Measurements from ENCODE around the gene COMMD2. TPM values are rescaled to one million over a fixed set of nuclear protein-coding genes. Genes with fewer than 3 reads are reported as not detected.
A peak's percentile ranks its signal among the peaks of the same experiment; 100 is the strongest.

COMMD2 gene
- total RNA-seq (2014; rRNA removed; shearing (Covaris generic)) (30.1 and 33.8 TPM in 2 replicates), polyA plus RNA-seq (2016; fragmentation: Nextera tagmentation; extraction: Ambion mirVana) (69.3 and 71.0 TPM in 2 replicates)

GRCh38 chr3:149752051-149752787 is at the start of gene COMMD2:
COMMD2 (minus strand) TSS chr3:149752489; CDS start chr3:149752444, 45 bp downstream.
- H3K9ac ChIP-seq: peak within 1 kb of the TSS; percentile 79
- no peaks in the 10 kb centered on the region for H4K20me1 ChIP-seq (ENCODE audit: insufficient read depth)
- peak; percentile 95 for DNase-seq
- no peaks in the 10 kb centered on the region for H3K9me3 ChIP-seq (ENCODE audit: low read depth)
- in situ Hi-C loops (cut with MboI): loop anchor here (25.0 kb wide), 1 partner anchor 460 kb away; no protein-coding TSS in a partner anchor
- H3K4me1 ChIP-seq (ENCODE audit: insufficient read depth): peaks cover 9% of the 10 kb centered on the region
- H3F3A ChIP-seq (ENCODE audit: insufficient read depth): no peaks in the 10 kb centered on the region
- peak within 1 kb of the TSS; percentile 97 for H3K4me2 ChIP-seq (ENCODE audit: unreplicated experiment)
- H3K4me3 ChIP-seq: peak within 1 kb of the TSS; percentile 76
- 0 to 2% methylated on average over 50 to 52 of the region's 52 CpGs for WGBS, 2 experiments (ENCODE audit: low coverage in 1 of 2, low lambda C conversion rate in 2 of 2, missing lambda C conversion rate in 2 of 2)
- peaks cover 38% of the 10 kb centered on the region for H3K79me2 ChIP-seq (ENCODE audit: insufficient read depth)
- H3K27me3 ChIP-seq (replicated peaks; ENCODE audit: insufficient read depth): no peaks in the 10 kb centered on the region
- H3K27ac ChIP-seq: peak within 1 kb of the TSS; percentile 38
- H3K9me2 ChIP-seq (ENCODE audit: insufficient read depth): no peaks in the 10 kb centered on the region
- TF ChIP-seq EZH2 (IDR thresholded peaks at IDR 0.05; ENCODE audit: insufficient read depth, poor library complexity, severe bottlenecking) (no peak), EZH2phosphoT487 (IDR thresholded peaks at IDR 0.05; ENCODE audit: insufficient read depth, low read depth) (no peak)
- H2AFZ ChIP-seq: peak within 1 kb of the TSS; percentile 89
- H3K36me3 ChIP-seq (ENCODE audit: low read depth): 0 out of 2 replicates have a peak, but pooled peaks cover 20% of the 10 kb centered on the region

- Histone ChIP-seq H3K4me3 (no peak overlapping the region), H3K4me2 (ENCODE audit: unreplicated experiment) (no peak overlapping the region), H3K36me3 (ENCODE audit: low read depth) (no peaks in the 10 kb centered on the region), H4K20me1 (ENCODE audit: insufficient read depth) (no peaks in the 10 kb centered on the region), H3K27me3 (replicated peaks; ENCODE audit: insufficient read depth) (no peaks in the 10 kb centered on the region), H2AFZ (0 out of 2 replicates have a peak overlapping the region, but pooled peaks have one; percentile 34), H3K27ac (no peak overlapping the region), H3F3A (ENCODE audit: insufficient read depth) (no peaks in the 10 kb centered on the region), H3K4me1 (ENCODE audit: insufficient read depth) (no peaks in the 10 kb centered on the region), H3K79me2 (ENCODE audit: insufficient read depth) (no peaks in the 10 kb centered on the region), H3K9me3 (ENCODE audit: low read depth) (no peaks in the 10 kb centered on the region), H3K9me2 (ENCODE audit: insufficient read depth) (no peaks in the 10 kb centered on the region), H3K9ac (no peak overlapping the region)
- TF ChIP-seq EZH2phosphoT487 (IDR thresholded peaks at IDR 0.05; ENCODE audit: insufficient read depth, low read depth) (no peak), EZH2 (IDR thresholded peaks at IDR 0.05; ENCODE audit: insufficient read depth, poor library complexity, severe bottlenecking) (no peak)
- 50 to 69% methylated on average over 5 of the region's 5 CpGs for WGBS, 2 experiments (ENCODE audit: low coverage in 1 of 2, low lambda C conversion rate in 2 of 2, missing lambda C conversion rate in 2 of 2)
- no peak for DNase-seq
- in situ Hi-C loops (cut with MboI): no loop called here
Observed at GRCh38 chr3:149801639-149802038, 49.4 kb upstream of the COMMD2 start.

GRCh38 chr3:149801195-149801594 is 48.9 kb upstream of the COMMD2 start:
- Histone ChIP-seq H2AFZ (0 out of 2 replicates have a peak overlapping the region, but pooled peaks have one; percentile 34), H3F3A (ENCODE audit: insufficient read depth) (no peaks in the 10 kb centered on the region), H3K4me3 (no peak overlapping the region), H3K36me3 (ENCODE audit: low read depth) (no peaks in the 10 kb centered on the region), H3K27me3 (replicated peaks; ENCODE audit: insufficient read depth) (no peaks in the 10 kb centered on the region), H4K20me1 (ENCODE audit: insufficient read depth) (no peaks in the 10 kb centered on the region), H3K9me2 (ENCODE audit: insufficient read depth) (no peaks in the 10 kb centered on the region), H3K4me1 (ENCODE audit: insufficient read depth) (no peaks in the 10 kb centered on the region), H3K79me2 (ENCODE audit: insufficient read depth) (no peaks in the 10 kb centered on the region), H3K27ac (no peak overlapping the region), H3K9me3 (ENCODE audit: low read depth) (no peaks in the 10 kb centered on the region), H3K9ac (no peak overlapping the region), H3K4me2 (ENCODE audit: unreplicated experiment) (no peak overlapping the region)
- no peak for TF ChIP-seq EZH2phosphoT487 (IDR thresholded peaks at IDR 0.05; ENCODE audit: insufficient read depth, low read depth)
- TF ChIP-seq EZH2 (IDR thresholded peaks at IDR 0.05; ENCODE audit: insufficient read depth, poor library complexity, severe bottlenecking): no peak
- in situ Hi-C loops (cut with MboI): no loop called here
- DNase-seq: no peak
- WGBS, 2 experiments (ENCODE audit: low coverage in 1 of 2, low lambda C conversion rate in 2 of 2, missing lambda C conversion rate in 2 of 2): 74 to 84% methylated on average over 1 of the region's 1 CpG

GRCh38 chr3:149800693-149801092 is 48.4 kb upstream of the COMMD2 start:
- Histone ChIP-seq H3F3A (ENCODE audit: insufficient read depth) (no peaks in the 10 kb centered on the region), H3K4me3 (no peak overlapping the region), H3K27ac (no peak overlapping the region), H3K4me1 (ENCODE audit: insufficient read depth) (no peaks in the 10 kb centered on the region), H4K20me1 (ENCODE audit: insufficient read depth) (no peaks in the 10 kb centered on the region), H3K79me2 (ENCODE audit: insufficient read depth) (no peaks in the 10 kb centered on the region), H3K27me3 (replicated peaks; ENCODE audit: insufficient read depth) (no peaks in the 10 kb centered on the region), H3K36me3 (ENCODE audit: low read depth) (no peaks in the 10 kb centered on the region), H2AFZ (no peak overlapping the region), H3K4me2 (ENCODE audit: unreplicated experiment) (no peak overlapping the region), H3K9ac (no peak overlapping the region), H3K9me3 (ENCODE audit: low read depth) (no peaks in the 10 kb centered on the region), H3K9me2 (ENCODE audit: insufficient read depth) (no peaks in the 10 kb centered on the region)
- TF ChIP-seq EZH2 (IDR thresholded peaks at IDR 0.05; ENCODE audit: insufficient read depth, poor library complexity, severe bottlenecking) (no peak), EZH2phosphoT487 (IDR thresholded peaks at IDR 0.05; ENCODE audit: insufficient read depth, low read depth) (no peak)
- in situ Hi-C loops (cut with MboI): no loop called here
- 75 to 77% methylated on average over 8 of the region's 8 CpGs for WGBS, 2 experiments (ENCODE audit: low coverage in 1 of 2, low lambda C conversion rate in 2 of 2, missing lambda C conversion rate in 2 of 2)
- DNase-seq: no peak

Measured in GM23248 (cell line).